ENCODE measurements around the gene ATP13A1.
A peak's percentile ranks its signal among the peaks of the same experiment; 100 is the strongest.

Gene ATP13A1

GRCh38 chr19:19630062-19630414 lies 33.4 kb downstream of the ATP13A1 start:
- WGBS, result 98% methylated on average over 11 of the region's 11 CpGs
- H2BK120ac ChIP-seq (ENCODE audit: low read depth, low read length), result no peak overlapping the region

GRCh38 chr19:19628501-19629134 lies 34.9 kb downstream of the ATP13A1 start:
- DNase-seq, result peak; percentile 54
- H3K9me3 ChIP-seq (ENCODE audit: control insufficient read depth, low read length), result no peaks in the 10 kb centered on the region

More at GRCh38 chr19:19630062-19630414, 33.4 kb downstream of the ATP13A1 start:
- H2AFZ ChIP-seq (ENCODE audit: low read depth, low read length), result no peak overlapping the region
- no peak overlapping the region for H3K4me2 ChIP-seq (ENCODE audit: low read length, poor library complexity, severe bottlenecking)
- DNase-seq, result no peak
- no peak overlapping the region for H3K27ac ChIP-seq (ENCODE audit: low read length, poor library complexity, severe bottlenecking)
- no peak overlapping the region for H3K4ac ChIP-seq (ENCODE audit: low read depth in 1 of 2, low read length in 2 of 2)
- no peak overlapping the region for H2BK12ac ChIP-seq (ENCODE audit: low read length in 2 of 2)
- H4K91ac ChIP-seq (ENCODE audit: low read length), result no peak overlapping the region
- no peak overlapping the region for H3K23ac ChIP-seq (ENCODE audit: low read length in 2 of 2)
- H2BK5ac ChIP-seq (ENCODE audit: low read depth, low read length, poor library complexity, severe bottlenecking), result no peak overlapping the region
- peaks cover 20% of the 10 kb centered on the region for H3K4me1 ChIP-seq (ENCODE audit: control insufficient read depth, insufficient read depth, low read depth, low read length)
- peaks cover 33 to 55% of the 10 kb centered on the region in 2 experiments for H3K36me3 ChIP-seq (ENCODE audit: control insufficient read depth in 1 of 2, insufficient read depth in 2 of 2, low read depth in 1 of 2, low read length in 2 of 2)
- no peaks in the 10 kb centered on the region for H3K9me3 ChIP-seq (ENCODE audit: control insufficient read depth, low read length)
- no peak overlapping the region for H3K4me3 ChIP-seq (ENCODE audit: insufficient read depth in 1 of 2, low read depth in 1 of 2, low read length in 2 of 2)
- H3K9ac ChIP-seq (ENCODE audit: low read length), result no peak overlapping the region
- H3K14ac ChIP-seq (ENCODE audit: low read length in 2 of 2), result no peak overlapping the region
- H3K79me1 ChIP-seq (replicated peaks; ENCODE audit: low read length, poor library complexity, severe bottlenecking), result no peaks in the 10 kb centered on the region
- no peak overlapping the region for H4K8ac ChIP-seq (ENCODE audit: low read length)
- H3K18ac ChIP-seq (ENCODE audit: low read depth in 1 of 2, low read length in 2 of 2), result no peak overlapping the region
- H2AK5ac ChIP-seq (ENCODE audit: low read length, severe bottlenecking), result no peak overlapping the region
- no peak overlapping the region for H2BK15ac ChIP-seq (ENCODE audit: low read depth, poor library complexity, severe bottlenecking)
- peaks cover 0 to 6% of the 10 kb centered on the region in 2 experiments for H3K27me3 ChIP-seq (ENCODE audit: control insufficient read depth in 1 of 2, insufficient read depth in 1 of 2, low read length in 2 of 2)

GRCh38 chr19:19627621-19628500 lies 35.6 kb downstream of the ATP13A1 start, which contains the start of gene LPAR2:
Gene LPAR2, minus strand, starts transcription at chr19:19628220. Its CDS starts 945 bp downstream, at chr19:19627275.
- Histone ChIP-seq H3K23ac (ENCODE audit: low read length in 2 of 2) (peak within 1 kb of the TSS in 1 of 2 experiments; percentile 85), H4K8ac (ENCODE audit: low read length) (peak within 1 kb of the TSS; percentile 43), H2BK120ac (ENCODE audit: low read depth, low read length) (peak within 1 kb of the TSS; percentile 64), H2BK12ac (ENCODE audit: low read length in 2 of 2) (no peak within 1 kb of the TSS), H3K4me2 (ENCODE audit: low read length, poor library complexity, severe bottlenecking) (peak within 1 kb of the TSS; percentile 92), H3K4ac (ENCODE audit: low read depth in 1 of 2, low read length in 2 of 2) (no peak within 1 kb of the TSS), H3K4me1 (ENCODE audit: control insufficient read depth, insufficient read depth, low read depth, low read length) (peaks cover 20% of the 10 kb centered on the region), H4K91ac (ENCODE audit: low read length) (no peak within 1 kb of the TSS), H3K18ac (ENCODE audit: low read depth in 1 of 2, low read length in 2 of 2) (peak within 1 kb of the TSS; percentile 61 to 65), H2AFZ (ENCODE audit: low read depth, low read length) (no peak within 1 kb of the TSS), H2AK5ac (ENCODE audit: low read length, severe bottlenecking) (no peak within 1 kb of the TSS), H3K14ac (ENCODE audit: low read length in 2 of 2) (peak within 1 kb of the TSS in 1 of 2 experiments; percentile 86), H3K4me3 (ENCODE audit: insufficient read depth in 1 of 2, low read depth in 1 of 2, low read length in 2 of 2) (peak within 1 kb of the TSS; percentile 56 to 74), H3K27me3 (ENCODE audit: control insufficient read depth in 1 of 2, insufficient read depth in 1 of 2, low read length in 2 of 2) (peaks cover 0 to 6% of the 10 kb centered on the region in 2 experiments), H3K9ac (ENCODE audit: low read length) (peak within 1 kb of the TSS; percentile 26), H2BK5ac (ENCODE audit: low read depth, low read length, poor library complexity, severe bottlenecking) (no peak within 1 kb of the TSS), H3K27ac (ENCODE audit: low read length, poor library complexity, severe bottlenecking) (no peak within 1 kb of the TSS), H2BK15ac (ENCODE audit: low read depth, poor library complexity, severe bottlenecking) (no peak within 1 kb of the TSS), H3K79me1 (replicated peaks; ENCODE audit: low read length, poor library complexity, severe bottlenecking) (no peaks in the 10 kb centered on the region), H3K36me3 (ENCODE audit: control insufficient read depth in 1 of 2, insufficient read depth in 2 of 2, low read depth in 1 of 2, low read length in 2 of 2) (peaks cover 13 to 50% of the 10 kb centered on the region in 2 experiments), H3K9me3 (ENCODE audit: control insufficient read depth, low read length) (no peaks in the 10 kb centered on the region)
- DNase-seq, result no peak
- 3% methylated on average over 38 of the region's 87 CpGs for whole genome bisulfite sequencing

More at GRCh38 chr19:19628501-19629134, 34.9 kb downstream of the ATP13A1 start:
- H2AFZ ChIP-seq (ENCODE audit: low read depth, low read length), result no peak overlapping the region
- no peak overlapping the region for H3K4ac ChIP-seq (ENCODE audit: low read depth in 1 of 2, low read length in 2 of 2)
- H2BK15ac ChIP-seq (ENCODE audit: low read depth, poor library complexity, severe bottlenecking), result no peak overlapping the region
- peak overlapping the region; percentile 92 for H3K4me2 ChIP-seq (ENCODE audit: low read length, poor library complexity, severe bottlenecking)
- peak overlapping the region; percentile 64 for H2BK120ac ChIP-seq (ENCODE audit: low read depth, low read length)
- H3K23ac ChIP-seq (ENCODE audit: low read length in 2 of 2), result peak overlapping the region in 1 of 2 experiments; percentile 85
- peak overlapping the region in 1 of 2 experiments; percentile 86 for H3K14ac ChIP-seq (ENCODE audit: low read length in 2 of 2)
- H2BK5ac ChIP-seq (ENCODE audit: low read depth, low read length, poor library complexity, severe bottlenecking), result no peak overlapping the region
- no peaks in the 10 kb centered on the region for H3K79me1 ChIP-seq (replicated peaks; ENCODE audit: low read length, poor library complexity, severe bottlenecking)
- peak overlapping the region; percentile 27 for H4K8ac ChIP-seq (ENCODE audit: low read length)
- peaks cover 0 to 6% of the 10 kb centered on the region in 2 experiments for H3K27me3 ChIP-seq (ENCODE audit: control insufficient read depth in 1 of 2, insufficient read depth in 1 of 2, low read length in 2 of 2)
- peak overlapping the region; percentile 61 to 65 for H3K18ac ChIP-seq (ENCODE audit: low read depth in 1 of 2, low read length in 2 of 2)
- H3K4me1 ChIP-seq (ENCODE audit: control insufficient read depth, insufficient read depth, low read depth, low read length), result peaks cover 20% of the 10 kb centered on the region
- no peak overlapping the region for H2BK12ac ChIP-seq (ENCODE audit: low read length in 2 of 2)
- no peak overlapping the region for H4K91ac ChIP-seq (ENCODE audit: low read length)
- no peak overlapping the region for H2AK5ac ChIP-seq (ENCODE audit: low read length, severe bottlenecking)
- WGBS, result 13% methylated on average over 50 of the region's 51 CpGs
- H3K4me3 ChIP-seq (ENCODE audit: insufficient read depth in 1 of 2, low read depth in 1 of 2, low read length in 2 of 2), result peak overlapping the region in 1 of 2 experiments; percentile 74
- H3K27ac ChIP-seq (ENCODE audit: low read length, poor library complexity, severe bottlenecking), result no peak overlapping the region
- H3K9ac ChIP-seq (ENCODE audit: low read length), result no peak overlapping the region
- H3K36me3 ChIP-seq (ENCODE audit: control insufficient read depth in 1 of 2, insufficient read depth in 2 of 2, low read depth in 1 of 2, low read length in 2 of 2), result peaks cover 19 to 52% of the 10 kb centered on the region in 2 experiments

All from mesenchymal stem cell (in vitro differentiated cells and primary cell).